Ramos (cell line): Measurements from ENCODE around the gene ZFYVE26.
"Not testable (repeated sequence)": the region's sequence is repeated elsewhere in the genome, so short reads cannot be mapped to it uniquely, and the experiment has no call there.

Source experiments
- in situ Hi-C: fragments of 300-500 bp; cut with MboI; formaldehyde crosslinking; loops from one replicate; pipeline ENCODE4 v1.14.3; 2022; ENCODE audit warnings: low sequenced_read_pairs; ENCODE audit not compliant: unreplicated experiment

ZFYVE26 gene

GRCh38 chr14:67759916-67760315, 56.5 kb downstream of the ZFYVE26 start:
- in situ Hi-C loops, result no loop called here

- in situ Hi-C loops, result no loop called here
Observed at GRCh38 chr14:67757175-67757574, 59.2 kb downstream of the ZFYVE26 start.

- in situ Hi-C loops, result no loop called here
Observed at GRCh38 chr14:67756496-67756895, 59.9 kb downstream of the ZFYVE26 start.

GRCh38 chr14:67749341-67750084, 66.9 kb downstream of the ZFYVE26 start:
- in situ Hi-C loops, result no loop called here

- in situ Hi-C loops, result no loop called here
Observed at GRCh38 chr14:67748312-67748711, 68.1 kb downstream of the ZFYVE26 start.

- in situ Hi-C loops, result no loop called here
Observed at GRCh38 chr14:67746927-67747326, 69.5 kb downstream of the ZFYVE26 start.

GRCh38 chr14:67744046-67744445, 72.3 kb downstream of the ZFYVE26 start:
- in situ Hi-C loops, result no loop called here

GRCh38 chr14:67738740-67739504, 77.5 kb downstream of the ZFYVE26 start:
- in situ Hi-C loops, result no loop called here

- in situ Hi-C loops, result no loop called here
Observed at GRCh38 chr14:67736771-67737170, 79.6 kb downstream of the ZFYVE26 start.

- in situ Hi-C loops, result no loop called here
Observed at GRCh38 chr14:67735336-67736147, 80.8 kb downstream of the ZFYVE26 start.

GRCh38 chr14:67734675-67735074, 81.7 kb downstream of the ZFYVE26 start:
- in situ Hi-C loops, result no loop called here

- in situ Hi-C loops, result no loop called here
Observed at GRCh38 chr14:67733616-67734015, 82.8 kb downstream of the ZFYVE26 start.

- in situ Hi-C loops, result no loop called here
Observed at GRCh38 chr14:67729072-67729885, 87.1 kb downstream of the ZFYVE26 start.

GRCh38 chr14:67728258-67728657, 88.1 kb downstream of the ZFYVE26 start:
- in situ Hi-C loops, result no loop called here

- in situ Hi-C loops, result no loop called here
Observed at GRCh38 chr14:67727361-67727760, 89.0 kb downstream of the ZFYVE26 start.

GRCh38 chr14:67725171-67725570, 91.2 kb downstream of the ZFYVE26 start:
- in situ Hi-C loops, result no loop called here

GRCh38 chr14:67722293-67722692, 94.1 kb downstream of the ZFYVE26 start:
- in situ Hi-C loops, result no loop called here

GRCh38 chr14:67721875-67722274, 94.5 kb downstream of the ZFYVE26 start:
- in situ Hi-C loops, result no loop called here

GRCh38 chr14:67719866-67720265, 96.5 kb downstream of the ZFYVE26 start:
- in situ Hi-C loops, result no loop called here

GRCh38 chr14:67719385-67719784, 97.0 kb downstream of the ZFYVE26 start:
- in situ Hi-C loops, result not testable (repeated sequence)
